Stimulated activated CD8-positive, alpha-beta memory T cell treated with anti-CD3 and anti-CD28 coated beads, Interleukin-12 subunit alpha, Interleukin-12 subunit beta, amount 100 ng/mL, for 24 hours (primary cell): ENCODE results near the gene NCOR1.
"Not testable (repeated sequence)": the region's sequence is repeated elsewhere in the genome, so short reads cannot be mapped to it uniquely, and the experiment has no call there.

Experiments
- DNase-seq: peaks from one replicate; pipeline ENCODE4 v3.0.0-alpha.2; 2020; ENCODE audit errors: extremely low read depth

NCOR1 gene

GRCh38 chr17:16215002-16215272, 397 bp downstream of the NCOR1 start:
- DNase-seq, result peak; percentile 8

GRCh38 chr17:16214190-16215001, 938 bp downstream of the NCOR1 start:
- no peak for DNase-seq

GRCh38 chr17:16212793-16213192, 2.5 kb downstream of the NCOR1 start:
- DNase-seq, result no peak

GRCh38 chr17:16211590-16211989, 3.7 kb downstream of the NCOR1 start:
- DNase-seq, result no peak

GRCh38 chr17:16204763-16205162, 10.6 kb downstream of the NCOR1 start:
- DNase-seq, result not testable (repeated sequence)

GRCh38 chr17:16202554-16203500, 12.5 kb downstream of the NCOR1 start:
- DNase-seq, result not testable (repeated sequence)

- DNase-seq, result not testable (repeated sequence)
These were observed 13.6 kb downstream of the NCOR1 start for GRCh38 chr17:16201693-16202131.

GRCh38 chr17:16199093-16199492, 16.2 kb downstream of the NCOR1 start:
- DNase-seq, result no peak

- DNase-seq, result no peak
These were observed 18.1 kb downstream of the NCOR1 start for GRCh38 chr17:16197276-16197675.

GRCh38 chr17:16194307-16194835, 21.0 kb downstream of the NCOR1 start:
- DNase-seq, result not testable (repeated sequence)

- no peak for DNase-seq
These were observed 23.7 kb downstream of the NCOR1 start for GRCh38 chr17:16191604-16192003.

- DNase-seq, result no peak
These were observed 24.5 kb downstream of the NCOR1 start for GRCh38 chr17:16190703-16191360.

GRCh38 chr17:16189791-16190348, 25.5 kb downstream of the NCOR1 start:
- no peak for DNase-seq

- no peak for DNase-seq
These were observed 27.7 kb downstream of the NCOR1 start for GRCh38 chr17:16187642-16188041.

GRCh38 chr17:16181581-16181980, 33.8 kb downstream of the NCOR1 start:
- no peak for DNase-seq

GRCh38 chr17:16178836-16179235, 36.5 kb downstream of the NCOR1 start:
- no peak for DNase-seq

- no peak for DNase-seq
These were observed 43.7 kb downstream of the NCOR1 start for GRCh38 chr17:16171613-16172012.

GRCh38 chr17:16166766-16167165, 48.6 kb downstream of the NCOR1 start:
- not testable (repeated sequence) for DNase-seq

GRCh38 chr17:16158714-16159113, 56.6 kb downstream of the NCOR1 start:
- no peak for DNase-seq

- no peak for DNase-seq
These were observed 59.8 kb downstream of the NCOR1 start for GRCh38 chr17:16155536-16155935.

GRCh38 chr17:16152326-16152725, 63.0 kb downstream of the NCOR1 start:
- DNase-seq, result not testable (repeated sequence)
